Endothelial cell of hepatic sinusoid (primary cell): ENCODE data around the gene LCNL1.

Experiments
- in situ Hi-C: cut with HindIII; loops from 2 replicates; pipeline ENCODE4 v1.10.0; 2017; ENCODE audit warnings: low sequenced_read_pairs

LCNL1 gene

DNA sequence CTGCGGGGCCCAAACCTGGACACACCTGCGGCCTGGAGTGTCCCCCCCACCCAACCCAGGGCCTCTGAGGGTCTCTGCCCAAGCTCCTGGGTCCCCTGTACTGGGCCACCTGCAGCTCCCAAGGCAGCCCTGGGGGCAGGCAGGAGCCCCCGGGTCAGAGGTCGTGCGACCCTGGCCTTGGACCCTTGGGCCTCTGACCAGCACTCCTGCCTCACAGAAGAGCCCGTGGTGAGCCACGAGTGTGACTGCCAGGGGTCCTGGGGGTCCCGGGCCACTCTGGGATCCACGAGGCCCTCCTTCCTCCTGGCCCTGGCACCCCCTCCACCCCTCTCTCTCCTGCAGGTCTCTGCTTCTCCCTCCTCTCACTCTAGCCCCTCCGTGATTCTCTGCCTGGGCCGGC, 10.5 kb upstream of the LCNL1 start:
- in situ Hi-C loops: loop anchor here (5.0 kb wide), 1 partner anchor 55 kb away; the partner anchor contains the start of gene ABCA2

DNA sequence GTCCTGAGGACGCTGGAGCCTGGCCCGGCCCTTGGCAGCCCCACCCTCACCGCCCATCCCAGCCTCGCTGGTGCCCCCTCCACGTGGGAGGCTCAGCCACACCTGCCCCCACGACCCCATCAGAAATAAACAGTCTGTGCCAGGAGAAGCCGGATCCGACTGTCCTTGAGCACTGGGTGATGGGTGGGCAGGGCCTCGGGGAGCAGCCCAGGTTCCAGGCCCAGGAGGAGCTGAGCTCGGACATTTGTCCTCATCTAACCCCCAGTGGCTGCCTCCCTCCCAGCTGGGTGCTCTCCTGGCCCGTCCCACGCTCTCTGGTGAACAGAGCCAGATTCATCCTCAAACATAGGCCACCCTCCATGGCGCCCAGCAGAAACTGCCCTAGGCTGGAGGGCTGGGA, 10.1 kb upstream of the LCNL1 start:
- in situ Hi-C loops: loop anchor here (5.0 kb wide), 1 partner anchor 55 kb away; the partner anchor contains the start of gene ABCA2

DNA sequence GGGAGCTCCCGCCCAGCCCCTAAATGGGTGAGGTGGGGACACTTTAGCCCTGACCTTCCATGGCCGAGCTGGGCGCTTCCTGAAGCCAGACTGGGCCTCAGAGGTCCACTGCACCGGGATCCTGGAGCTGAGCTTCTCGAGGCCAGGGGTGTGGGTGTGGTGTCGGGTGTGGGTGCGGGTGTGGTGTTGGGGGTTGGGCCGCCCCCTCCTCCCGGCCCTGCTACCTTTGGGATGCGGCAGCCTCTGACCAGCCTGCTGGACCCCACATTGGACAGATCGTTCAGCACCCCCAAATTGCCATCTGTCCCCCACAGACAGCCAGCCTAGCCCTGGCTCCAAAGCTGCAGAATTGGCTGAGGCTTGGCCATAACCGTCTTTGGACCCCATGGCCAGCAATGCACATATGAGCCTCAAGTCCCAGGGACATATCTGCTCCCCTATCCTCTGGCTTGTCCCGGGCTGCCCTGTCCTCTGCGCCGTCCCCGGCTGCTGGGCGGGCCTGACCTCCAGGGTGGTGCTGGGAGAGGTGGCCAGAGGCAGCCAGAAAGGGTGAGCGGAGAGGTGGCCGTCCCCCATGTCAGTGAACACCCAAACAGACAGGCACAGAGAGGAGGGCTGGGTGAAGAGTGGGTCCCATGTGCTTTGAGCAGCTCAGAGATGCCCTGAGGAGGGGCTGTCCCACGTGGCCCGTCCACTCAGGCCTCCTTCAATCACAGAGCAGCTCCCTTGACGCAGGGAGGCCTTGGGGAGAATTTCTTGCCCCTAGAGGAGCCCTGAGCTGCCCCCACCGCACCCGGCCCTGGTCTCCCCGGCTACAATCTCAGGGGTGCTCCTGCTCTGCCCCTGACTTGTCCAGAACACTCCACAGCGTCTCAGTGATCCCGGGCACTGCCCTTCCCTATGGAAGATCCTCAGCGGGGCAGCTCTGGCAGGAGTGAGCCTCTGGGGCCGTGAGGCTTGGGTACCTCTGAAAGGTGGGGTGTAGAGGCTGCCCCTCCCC, 8.9 kb upstream of the LCNL1 start:
- in situ Hi-C loops: loop anchor here (5.0 kb wide), 1 partner anchor 53 kb away; the partner anchor contains the start of gene ABCA2

DNA sequence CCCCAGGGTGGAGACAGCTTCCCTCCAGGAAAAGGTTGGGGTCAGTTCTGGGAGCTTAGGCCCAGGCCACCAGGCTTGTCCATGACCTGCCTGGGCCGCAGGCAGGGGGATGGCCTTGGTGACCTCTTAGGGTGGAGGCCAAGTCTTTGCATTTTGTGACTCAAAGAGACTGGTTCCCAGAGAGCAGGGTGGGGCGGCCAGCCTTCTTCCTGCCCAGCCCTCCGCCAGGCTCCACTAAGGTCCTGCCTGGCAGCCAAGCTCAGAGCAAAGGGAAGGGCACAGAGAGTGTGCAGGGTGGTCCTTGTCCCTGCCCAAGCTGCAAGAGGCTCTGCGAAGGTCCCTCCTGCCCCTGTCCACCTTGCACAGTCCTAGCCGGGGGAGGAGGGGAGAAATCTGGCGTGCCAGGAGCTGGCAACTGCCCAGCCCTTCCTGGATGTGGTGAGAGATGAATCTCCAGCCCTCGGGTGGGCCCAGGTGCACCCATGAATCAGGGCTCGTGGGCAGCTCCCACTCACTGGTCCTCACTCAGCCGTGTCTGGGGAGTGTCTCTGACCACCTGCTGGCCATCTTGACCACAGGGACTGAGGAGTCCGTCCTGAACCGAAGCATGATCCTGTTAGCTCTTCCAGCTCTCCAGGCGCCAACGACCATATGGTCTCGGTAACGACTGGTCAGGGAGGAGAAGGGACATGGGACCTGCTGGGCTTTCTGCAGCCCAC, 7.8 kb upstream of the LCNL1 start:
- in situ Hi-C loops: loop anchor here (5.0 kb wide), 1 partner anchor 52 kb away; the partner anchor contains the start of gene ABCA2

DNA sequence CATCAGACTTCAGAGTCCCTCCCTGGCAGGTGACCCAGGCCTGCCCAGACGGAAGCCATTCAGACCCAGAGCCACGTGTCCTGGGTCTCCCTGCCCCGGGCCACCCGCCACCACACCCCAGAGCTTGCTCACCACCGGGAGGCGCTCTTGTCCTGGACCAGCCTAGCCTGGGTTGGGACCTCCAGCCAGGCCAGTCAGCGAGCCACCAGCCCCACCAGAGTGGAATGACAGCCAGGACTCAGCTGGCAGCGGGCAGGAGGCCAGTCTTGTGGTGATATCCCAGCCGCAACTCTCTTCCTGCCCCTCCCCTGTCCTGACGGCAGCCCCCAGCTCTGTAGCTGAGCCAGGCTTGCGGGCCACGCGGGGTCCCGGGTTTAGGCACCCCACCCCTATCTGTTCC, 7.1 kb upstream of the LCNL1 start:
- in situ Hi-C loops: no loop called here

DNA sequence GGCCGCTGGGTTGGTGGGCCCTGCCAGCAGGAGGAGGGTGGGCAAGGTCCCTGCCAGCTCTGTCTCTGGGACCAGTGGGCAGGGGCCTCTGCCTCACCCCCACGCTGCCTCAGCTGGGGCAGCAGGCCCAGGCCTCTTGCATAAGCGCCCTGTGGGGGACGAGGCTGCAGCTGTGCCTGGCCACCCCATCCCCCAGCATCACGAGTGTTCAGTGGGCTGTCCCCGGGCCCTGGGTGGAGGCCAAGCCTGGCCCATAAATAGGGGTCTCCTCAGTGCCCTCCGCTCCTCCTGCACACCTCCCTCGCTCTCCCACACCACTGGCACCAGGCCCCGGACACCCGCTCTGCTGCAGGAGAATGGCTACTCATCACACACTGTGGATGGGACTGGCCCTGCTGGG, 5.6 kb upstream of the LCNL1 start, which contains the start of gene PTGDS:
TSS of gene PTGDS (plus strand) at position 282 of the 400 bp plus-strand sequence. CDS start at position 357, 75 bp downstream.
- in situ Hi-C loops: no loop called here

DNA sequence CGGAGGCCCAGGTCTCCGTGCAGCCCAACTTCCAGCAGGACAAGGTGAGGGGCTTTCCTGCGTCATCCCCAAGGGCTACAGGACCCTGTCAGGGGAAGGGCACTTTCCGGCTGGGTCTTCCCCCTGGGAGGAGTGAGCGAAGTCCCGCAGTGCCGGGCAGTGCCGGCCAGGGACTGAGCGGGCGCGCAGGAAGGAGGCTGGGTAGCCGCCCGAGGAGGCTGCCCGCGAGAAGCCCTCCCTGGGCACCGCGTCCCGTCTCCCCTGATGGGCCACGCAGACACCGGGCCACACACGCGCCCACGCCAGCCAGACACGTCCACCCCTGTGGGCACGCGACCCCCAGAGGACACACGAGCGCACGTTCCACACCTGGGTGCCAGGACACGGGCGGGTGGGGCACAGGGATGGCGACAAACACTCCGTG, 5.1 kb upstream of the LCNL1 start:
- in situ Hi-C loops: no loop called here

DNA sequence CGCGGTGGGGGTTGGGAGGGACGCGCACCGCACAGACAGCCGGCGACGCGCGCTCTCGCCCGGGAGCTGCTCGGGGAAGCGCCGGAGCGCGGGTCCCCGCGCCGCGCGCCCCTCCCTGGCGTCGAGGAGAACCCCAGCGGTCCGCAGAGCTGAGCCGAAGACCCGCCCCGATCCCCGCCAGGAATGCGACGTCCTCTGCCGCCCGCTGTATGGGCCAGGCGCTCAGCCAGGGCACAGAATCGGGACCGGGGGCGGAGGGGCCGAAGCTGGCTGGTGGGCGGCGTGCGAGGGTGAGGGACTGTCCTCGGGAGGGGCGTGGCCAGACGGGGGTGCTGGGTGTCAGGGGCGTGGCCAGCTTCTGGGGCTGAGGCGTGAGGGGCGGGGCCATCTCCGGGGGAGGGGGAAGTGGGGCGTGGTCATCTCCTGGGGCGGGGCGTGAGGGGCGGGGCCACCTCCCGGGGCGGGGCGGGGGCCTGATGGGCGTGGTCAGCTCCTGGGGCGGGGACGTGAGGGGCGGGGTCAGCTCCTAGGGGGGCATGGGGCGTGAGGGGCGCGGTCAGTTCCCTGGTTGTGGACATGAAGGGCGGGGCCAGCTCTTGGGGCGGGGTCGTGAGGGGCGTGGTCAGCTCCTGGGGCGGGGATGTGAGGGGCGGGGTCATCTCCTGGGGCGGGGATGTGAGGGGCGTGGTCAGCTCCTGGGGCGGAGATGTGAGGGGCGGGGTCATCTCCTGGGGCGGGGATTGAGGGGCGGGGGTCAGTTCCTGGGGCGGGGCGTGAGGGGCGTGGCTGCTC, 4.5 kb upstream of the LCNL1 start:
- in situ Hi-C loops: no loop called here

DNA sequence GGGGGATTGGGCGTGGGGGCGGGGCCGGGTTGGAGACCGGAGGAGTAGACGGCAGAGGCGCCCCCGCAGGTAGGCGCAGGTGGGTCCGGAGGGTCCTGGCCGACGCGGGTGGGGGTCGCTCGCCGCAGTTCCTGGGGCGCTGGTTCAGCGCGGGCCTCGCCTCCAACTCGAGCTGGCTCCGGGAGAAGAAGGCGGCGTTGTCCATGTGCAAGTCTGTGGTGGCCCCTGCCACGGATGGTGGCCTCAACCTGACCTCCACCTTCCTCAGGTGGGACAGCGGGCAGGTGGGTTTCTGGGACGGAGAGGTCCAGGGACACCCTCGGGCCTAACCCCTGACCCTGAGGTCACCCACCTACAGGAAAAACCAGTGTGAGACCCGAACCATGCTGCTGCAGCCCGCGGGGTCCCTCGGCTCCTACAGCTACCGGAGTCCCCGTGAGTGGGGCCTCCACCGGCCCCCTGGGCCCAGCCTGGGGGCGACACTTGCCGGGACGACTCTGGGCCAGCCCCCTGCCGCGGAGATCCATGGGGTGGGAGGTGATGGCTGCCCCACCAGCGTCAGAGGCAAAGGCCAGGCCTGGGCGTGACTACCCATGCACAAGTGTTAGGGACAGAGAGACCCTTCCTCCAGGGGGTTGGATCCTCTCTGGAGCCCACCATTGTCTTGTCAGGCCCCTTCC, 3.8 kb upstream of the LCNL1 start:
- in situ Hi-C loops: no loop called here

DNA sequence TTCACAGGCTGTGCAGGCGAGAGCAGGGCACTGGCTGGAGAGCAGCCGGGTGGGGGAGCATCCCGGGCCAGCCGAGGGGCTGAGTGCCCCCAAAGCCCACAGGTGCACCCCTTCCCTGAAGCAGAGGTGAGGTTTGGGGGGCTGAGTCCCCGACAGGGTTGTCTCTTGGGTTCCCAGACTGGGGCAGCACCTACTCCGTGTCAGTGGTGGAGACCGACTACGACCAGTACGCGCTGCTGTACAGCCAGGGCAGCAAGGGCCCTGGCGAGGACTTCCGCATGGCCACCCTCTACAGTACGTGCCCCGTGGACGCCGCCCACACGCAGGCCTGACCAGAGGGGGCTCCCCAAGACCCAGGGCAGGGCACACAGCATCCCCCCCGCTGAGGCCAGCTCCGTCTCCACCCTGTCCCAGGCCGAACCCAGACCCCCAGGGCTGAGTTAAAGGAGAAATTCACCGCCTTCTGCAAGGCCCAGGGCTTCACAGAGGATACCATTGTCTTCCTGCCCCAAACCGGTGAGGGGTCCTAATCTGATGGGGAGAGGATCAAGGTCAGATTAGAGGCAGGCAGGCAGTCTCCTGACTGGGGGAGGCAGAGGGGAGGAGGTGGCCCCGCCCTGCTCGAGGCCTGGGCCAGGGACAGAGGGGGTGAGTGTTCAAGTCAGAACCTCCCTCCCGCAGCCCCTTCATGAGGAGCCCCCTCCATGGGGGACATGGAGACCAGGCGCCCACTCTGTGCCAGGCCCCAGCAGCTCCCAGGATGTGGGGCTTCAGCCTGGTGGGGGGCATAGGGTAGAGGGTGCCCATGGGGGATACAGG, 2.8 kb upstream of the LCNL1 start:
- in situ Hi-C loops: no loop called here

DNA sequence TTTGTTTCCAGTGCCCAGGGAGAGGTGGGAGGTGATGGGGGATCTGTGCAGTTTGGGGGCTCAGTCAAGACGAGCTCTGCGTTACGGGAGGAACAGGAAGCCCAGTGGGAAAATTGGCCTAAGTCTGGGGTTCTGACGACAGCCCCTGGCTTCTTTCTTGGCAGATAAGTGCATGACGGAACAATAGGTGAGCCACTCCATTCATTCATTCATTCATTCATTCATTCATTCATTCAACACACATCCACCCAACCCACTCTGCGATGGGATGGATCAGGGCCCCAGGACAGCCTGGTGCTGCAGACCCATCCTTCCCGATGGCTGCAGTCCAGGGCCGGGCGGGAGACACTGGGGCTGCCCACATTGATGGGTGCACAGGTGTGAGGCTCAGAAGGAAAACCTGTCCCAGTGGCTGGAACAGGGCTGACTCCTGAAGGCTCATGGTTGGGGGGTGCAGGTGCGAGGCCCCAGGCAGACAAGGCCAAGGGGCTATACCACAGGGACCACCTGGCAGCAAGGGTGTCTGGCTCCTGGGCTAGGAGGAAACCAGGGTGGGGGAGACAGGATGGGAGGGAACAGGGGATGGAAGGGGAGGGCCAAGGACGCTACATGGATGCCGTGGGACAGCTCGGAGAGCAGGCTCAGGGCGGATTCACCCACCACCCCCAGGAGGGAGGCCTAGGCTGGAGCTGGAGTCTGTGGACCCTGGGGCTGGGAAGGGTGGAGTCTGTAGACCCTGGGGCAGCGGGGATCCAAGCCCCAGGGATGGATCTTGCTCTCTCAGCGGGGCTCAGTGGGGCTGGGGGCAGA, 1.9 kb upstream of the LCNL1 start:
- in situ Hi-C loops: no loop called here

DNA sequence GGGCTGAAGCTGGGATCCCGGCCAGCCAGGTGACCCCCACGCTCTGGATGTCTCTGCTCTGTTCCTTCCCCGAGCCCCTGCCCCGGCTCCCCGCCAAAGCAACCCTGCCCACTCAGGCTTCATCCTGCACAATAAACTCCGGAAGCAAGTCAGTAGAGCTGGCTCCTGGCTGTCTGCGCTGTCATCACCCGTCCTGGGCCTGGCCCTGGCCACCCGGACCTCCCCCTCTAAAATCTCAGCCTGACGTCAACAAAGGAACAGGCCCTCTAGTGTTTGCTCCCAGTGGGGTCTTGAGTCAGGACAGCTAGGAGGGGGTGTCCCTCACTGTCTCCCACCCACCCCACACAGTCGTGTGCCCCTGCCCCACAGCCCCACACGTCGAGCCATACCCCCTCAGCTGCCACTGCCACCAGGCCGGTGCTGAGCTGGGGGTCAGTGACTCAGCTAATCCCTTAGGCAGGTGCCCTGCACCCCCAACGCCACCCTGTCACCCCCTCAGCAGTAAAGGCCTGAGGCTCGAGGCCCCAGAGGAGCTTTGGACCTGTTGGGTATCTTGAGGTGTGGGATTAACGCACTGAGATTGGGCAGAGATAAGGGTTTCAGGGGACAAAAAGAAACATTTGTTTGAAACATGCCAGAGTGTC, 1.1 kb upstream of the LCNL1 start:
- in situ Hi-C loops: no loop called here

DNA sequence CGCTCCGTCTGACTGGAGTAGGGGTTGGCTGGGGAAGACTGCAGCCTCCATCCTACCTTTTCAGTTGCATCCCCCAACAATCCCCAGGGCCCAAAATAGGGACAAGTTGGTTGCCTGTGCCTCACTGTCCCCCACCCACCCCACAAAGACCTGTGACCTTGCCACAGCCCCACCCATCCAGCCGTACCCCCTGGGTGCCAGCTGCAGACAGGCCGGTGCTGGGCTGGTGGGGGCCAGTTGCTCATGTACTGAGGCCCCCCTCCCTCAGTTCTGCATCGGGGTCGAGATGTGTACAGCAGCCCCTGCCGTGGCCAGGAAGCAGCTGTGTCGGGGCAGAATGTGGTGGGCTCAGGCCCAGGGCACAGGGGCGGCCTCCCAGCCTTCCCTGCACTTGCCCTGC, 374 bp downstream of the LCNL1 start:
- in situ Hi-C loops: no loop called here

DNA sequence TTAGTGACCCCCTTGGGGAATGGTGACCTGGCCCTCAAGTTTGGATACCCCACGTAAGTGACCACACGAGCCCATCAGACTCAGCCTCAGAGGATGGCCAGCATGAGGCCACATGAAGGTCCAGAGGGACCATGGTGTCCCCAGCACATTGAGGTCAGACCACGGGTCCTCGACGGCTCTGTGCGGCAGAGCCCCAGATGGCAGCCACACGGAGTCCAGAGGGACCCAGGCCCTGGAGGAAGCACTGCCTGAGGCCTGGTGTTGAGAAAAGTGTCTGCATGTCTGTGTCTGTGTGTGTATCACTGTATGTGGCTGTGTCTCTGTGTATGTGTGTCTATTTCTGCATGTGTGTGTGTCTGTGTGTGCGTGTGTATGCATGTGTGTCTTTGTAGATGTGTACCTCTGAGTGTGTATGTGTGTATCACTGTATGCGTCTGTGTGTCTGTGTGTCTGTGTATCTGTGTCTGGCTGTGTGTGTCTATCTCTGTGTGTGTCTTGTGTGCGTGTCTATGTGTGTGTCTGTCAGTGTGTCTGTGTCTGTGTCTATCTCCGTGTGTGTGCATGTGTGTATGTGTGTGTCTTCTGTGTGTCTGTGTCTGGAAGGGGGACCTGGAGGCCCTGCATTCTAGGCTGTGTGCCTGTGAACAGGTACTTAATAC, 992 bp downstream of the LCNL1 start:
- in situ Hi-C loops: no loop called here

DNA sequence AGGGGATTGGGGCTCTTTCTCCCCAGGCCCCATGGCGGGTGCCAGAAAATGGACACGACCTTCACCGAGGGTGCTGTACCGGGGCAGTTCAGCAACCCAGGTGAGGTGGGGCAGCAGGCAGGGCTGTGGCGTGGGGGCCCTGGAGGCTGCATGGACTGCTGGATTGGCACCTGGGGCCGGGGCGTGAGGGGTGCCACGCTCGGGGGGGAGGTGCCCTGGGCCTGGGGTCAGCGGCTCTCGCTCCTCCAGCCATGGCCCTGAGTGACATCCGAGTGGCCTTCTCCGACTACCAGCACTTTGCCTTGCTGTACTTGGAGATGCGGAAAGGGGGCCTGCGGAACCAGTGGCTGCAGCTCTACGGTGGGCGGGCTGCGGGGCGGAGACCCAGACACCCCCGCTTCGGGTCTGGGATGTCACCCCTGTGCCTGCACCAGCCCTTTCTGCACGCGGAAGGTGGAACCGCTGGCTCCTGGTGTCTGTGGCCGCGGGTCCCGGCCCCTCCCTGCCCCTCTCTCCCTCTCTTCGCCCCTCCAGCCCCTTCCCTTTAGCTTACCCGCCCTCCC, 1.8 kb downstream of the LCNL1 start:
- in situ Hi-C loops: no loop called here

DNA sequence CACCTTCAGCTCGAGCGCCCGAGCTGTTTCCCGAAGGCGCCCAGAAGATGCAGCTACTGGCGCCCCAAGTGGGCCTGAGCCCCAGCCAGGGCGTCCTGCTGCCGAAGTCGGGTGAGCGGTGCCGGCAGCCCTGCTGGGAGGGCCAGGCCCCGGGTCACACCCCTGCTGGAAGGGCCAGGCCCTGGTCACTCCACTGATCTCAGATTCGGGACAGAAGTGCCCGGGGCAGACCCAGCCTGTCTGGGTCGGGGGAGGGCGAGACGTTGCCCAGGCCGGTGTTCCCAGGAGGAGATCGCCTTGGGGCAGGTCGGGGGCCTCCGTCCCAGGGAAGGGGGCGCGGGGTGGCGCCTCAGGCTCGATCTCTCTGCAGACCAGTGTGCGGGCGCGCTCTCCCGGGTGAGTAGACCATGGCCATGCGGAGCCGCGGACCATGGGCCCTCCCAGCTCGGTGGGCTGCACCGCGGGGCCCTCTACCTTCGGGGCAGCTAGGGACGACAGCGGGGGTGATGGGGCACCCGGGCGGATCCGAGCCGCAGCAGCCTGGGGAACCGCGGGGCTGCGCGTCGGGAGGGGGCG, 2.3 kb downstream of the LCNL1 start:
- in situ Hi-C loops: no loop called here

DNA sequence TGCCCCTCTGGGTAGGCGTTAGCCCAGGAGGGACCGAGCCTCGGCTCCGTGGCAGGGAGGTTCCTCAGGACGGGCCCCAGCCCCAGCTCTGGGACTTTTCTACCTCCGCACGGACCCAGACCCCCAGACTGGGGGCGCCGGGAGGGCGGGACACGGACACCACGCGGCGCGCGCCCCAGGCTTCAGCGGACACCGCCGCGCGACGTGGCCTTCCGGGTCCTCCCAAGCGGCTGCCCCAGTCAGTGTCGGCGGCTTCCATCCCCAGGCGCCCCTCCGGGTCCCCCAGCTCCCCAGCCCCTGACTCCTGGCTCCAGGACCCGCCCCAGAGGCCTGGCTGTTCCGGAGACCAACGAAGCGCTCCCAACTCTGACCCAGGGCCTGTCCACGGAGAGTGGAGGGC, 3.1 kb downstream of the LCNL1 start:
- in situ Hi-C loops: no loop called here
